Measurements from ENCODE around the gene OAT.

Gene OAT

DNA sequence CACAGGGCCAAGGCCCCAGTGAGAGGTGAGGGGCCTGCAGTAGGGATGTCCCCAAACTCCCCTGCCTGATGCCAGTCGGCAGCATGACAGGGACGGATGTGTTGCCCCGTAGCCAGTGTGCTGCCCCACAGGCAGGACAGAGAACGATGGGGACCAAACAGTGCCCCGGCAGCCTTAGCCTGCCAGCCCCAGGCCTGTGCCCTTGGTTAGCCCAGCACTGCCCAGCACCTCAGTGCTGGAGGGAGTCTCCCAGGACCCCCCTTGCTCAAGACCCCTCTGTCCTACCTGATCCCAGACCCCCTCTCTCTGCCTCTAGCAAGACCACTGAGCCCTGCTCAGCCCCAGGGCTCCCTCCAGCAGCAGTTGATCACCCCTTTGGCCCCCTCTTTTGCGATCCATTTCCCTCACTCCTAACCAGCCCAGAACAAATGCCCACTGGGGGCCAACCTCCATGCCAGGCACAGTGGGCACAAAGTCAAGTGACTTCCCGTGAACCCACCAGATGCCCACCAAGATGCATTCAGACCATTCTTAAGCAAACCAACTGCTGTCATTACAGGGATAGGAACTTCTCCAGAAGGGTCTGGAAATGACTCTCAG, 34.0 kb downstream of the OAT start:
- no peaks in the 10 kb centered on the region for H3K4me1 ChIP-seq

DNA sequence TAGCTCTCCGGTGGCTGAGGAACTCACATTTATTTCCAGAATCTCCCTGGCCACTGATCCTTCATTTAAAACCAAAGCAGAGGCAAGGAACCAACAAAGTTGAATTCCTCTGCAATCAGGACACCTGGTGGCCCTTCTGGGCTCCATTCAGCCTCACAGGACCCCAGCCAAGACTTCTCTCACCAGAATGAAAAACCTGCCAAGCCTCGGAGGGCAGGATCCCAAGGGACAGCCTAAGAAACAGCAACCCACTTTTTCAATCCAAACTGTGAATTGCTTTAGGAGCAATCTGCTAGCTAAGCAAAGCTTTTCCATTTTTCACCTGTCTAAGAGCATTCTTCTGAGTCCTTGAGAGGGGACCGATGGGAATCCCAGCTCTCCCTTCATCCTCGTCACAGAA, 34.6 kb downstream of the OAT start:
- no peak for DNase-seq
- TF ChIP-seq, protein P1, sequence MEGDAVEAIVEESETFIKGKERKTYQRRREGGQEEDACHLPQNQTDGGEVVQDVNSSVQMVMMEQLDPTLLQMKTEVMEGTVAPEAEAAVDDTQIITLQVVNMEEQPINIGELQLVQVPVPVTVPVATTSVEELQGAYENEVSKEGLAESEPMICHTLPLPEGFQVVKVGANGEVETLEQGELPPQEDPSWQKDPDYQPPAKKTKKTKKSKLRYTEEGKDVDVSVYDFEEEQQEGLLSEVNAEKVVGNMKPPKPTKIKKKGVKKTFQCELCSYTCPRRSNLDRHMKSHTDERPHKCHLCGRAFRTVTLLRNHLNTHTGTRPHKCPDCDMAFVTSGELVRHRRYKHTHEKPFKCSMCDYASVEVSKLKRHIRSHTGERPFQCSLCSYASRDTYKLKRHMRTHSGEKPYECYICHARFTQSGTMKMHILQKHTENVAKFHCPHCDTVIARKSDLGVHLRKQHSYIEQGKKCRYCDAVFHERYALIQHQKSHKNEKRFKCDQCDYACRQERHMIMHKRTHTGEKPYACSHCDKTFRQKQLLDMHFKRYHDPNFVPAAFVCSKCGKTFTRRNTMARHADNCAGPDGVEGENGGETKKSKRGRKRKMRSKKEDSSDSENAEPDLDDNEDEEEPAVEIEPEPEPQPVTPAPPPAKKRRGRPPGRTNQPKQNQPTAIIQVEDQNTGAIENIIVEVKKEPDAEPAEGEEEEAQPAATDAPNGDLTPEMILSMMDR (IDR thresholded peaks at IDR 0.05; ENCODE audit: low read depth, low read length): no peak
- no peaks in the 10 kb centered on the region for H3K9me3 ChIP-seq
- H3K27me3 ChIP-seq: no peaks in the 10 kb centered on the region
- no peaks in the 10 kb centered on the region for H3K36me3 ChIP-seq
- no peak overlapping the region for H3K4me3 ChIP-seq (ENCODE audit: low read depth, low read length)
- no peaks in the 10 kb centered on the region for H3K4me1 ChIP-seq

More for the DNA sequence above, 34.0 kb downstream of the OAT start:
- no peak for DNase-seq
- H3K27me3 ChIP-seq: no peaks in the 10 kb centered on the region
- TF ChIP-seq, protein P1 (IDR thresholded peaks at IDR 0.05; ENCODE audit: low read depth, low read length): no peak
- H3K4me3 ChIP-seq (ENCODE audit: low read depth, low read length): no peak overlapping the region
- H3K9me3 ChIP-seq: no peaks in the 10 kb centered on the region
- no peaks in the 10 kb centered on the region for H3K36me3 ChIP-seq

- H3K4me3 ChIP-seq (ENCODE audit: low read depth, low read length): no peak overlapping the region
- H3K4me1 ChIP-seq: no peaks in the 10 kb centered on the region
- no peaks in the 10 kb centered on the region for H3K36me3 ChIP-seq
- TF ChIP-seq, protein P1 (IDR thresholded peaks at IDR 0.05; ENCODE audit: low read depth, low read length): no peak
- H3K27me3 ChIP-seq: no peaks in the 10 kb centered on the region
- H3K9me3 ChIP-seq: no peaks in the 10 kb centered on the region
- no peak for DNase-seq
Measured at GRCh38 chr10:124383496-124383895, 35.2 kb downstream of the OAT start.

- Histone ChIP-seq H3K36me3 (no peaks in the 10 kb centered on the region), H3K4me1 (no peaks in the 10 kb centered on the region), H3K4me3 (ENCODE audit: low read depth, low read length) (no peak overlapping the region), H3K27me3 (no peaks in the 10 kb centered on the region), H3K9me3 (no peaks in the 10 kb centered on the region)
- DNase-seq: no peak
- TF ChIP-seq, protein P1 (IDR thresholded peaks at IDR 0.05; ENCODE audit: low read depth, low read length): no peak
Measured at GRCh38 chr10:124381011-124381611, 37.6 kb downstream of the OAT start.

DNA sequence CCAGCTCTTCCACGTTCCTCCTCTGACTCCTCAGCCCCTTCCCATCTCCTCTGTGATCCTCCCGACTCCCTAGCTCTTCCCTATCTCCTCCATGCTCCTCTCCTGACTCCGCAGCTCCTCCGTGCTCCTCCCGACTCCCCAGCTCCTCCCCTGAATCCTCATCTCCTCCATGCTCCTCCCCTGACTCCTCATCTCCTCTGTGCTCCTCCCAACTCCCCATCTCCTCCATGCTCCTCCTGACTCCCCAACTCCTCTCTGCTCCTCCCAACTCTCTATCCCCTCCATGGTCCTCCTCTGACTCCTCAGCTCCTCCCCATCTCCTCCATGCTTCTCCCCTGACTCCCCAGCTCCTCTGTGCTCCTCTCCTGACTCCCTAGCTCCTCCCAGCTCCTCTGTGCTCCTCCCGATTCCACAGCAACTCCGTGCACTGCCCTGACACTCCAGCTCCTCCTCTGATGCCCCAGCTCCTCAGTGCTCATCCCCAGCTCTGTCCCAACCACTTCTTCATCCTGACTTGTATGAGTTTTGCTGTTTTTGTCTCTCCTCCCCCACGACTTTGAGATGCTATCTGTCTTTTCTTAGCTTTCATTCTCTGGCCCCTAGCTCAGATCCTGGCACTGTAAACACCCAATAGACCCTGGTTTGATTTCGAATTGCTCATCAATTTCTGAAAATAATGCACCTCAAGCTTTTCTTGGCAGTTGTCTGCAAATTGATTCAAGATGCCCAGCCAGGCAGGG, 38.3 kb downstream of the OAT start:
- H3K4me1 ChIP-seq: no peaks in the 10 kb centered on the region
- TF ChIP-seq, protein P1 (IDR thresholded peaks at IDR 0.05; ENCODE audit: low read depth, low read length): no peak
- H3K27me3 ChIP-seq: no peaks in the 10 kb centered on the region

More for the DNA sequence above, 38.3 kb downstream of the OAT start:
- no peak for DNase-seq
- H3K9me3 ChIP-seq: no peaks in the 10 kb centered on the region
- no peaks in the 10 kb centered on the region for H3K36me3 ChIP-seq
- no peak overlapping the region for H3K4me3 ChIP-seq (ENCODE audit: low read depth, low read length)
